Motor neuron (in vitro differentiated cells): ENCODE data around the gene PDP2. TPM values are rescaled to one million over a fixed set of nuclear protein-coding genes. Genes with fewer than 3 reads are reported as not detected.

Source experiments
- ATAC-seq, 8 experiments: fragments of 200-7000 bp; cut with Tn5 transposase; replicated peaks in 6 of 8; 2 replicates each; pipeline ENCODE4 v1.8.0; 2021; ENCODE audit warnings: mild to moderate bottlenecking in 8 of 8, moderate library complexity in 8 of 8
- H3K27ac ChIP-seq, 2 donors: fragments of 250-450 bp; sonication (Bioruptor Pico); 2 replicates each; pipeline ENCODE4 v1.9.0; 2021; ENCODE audit warnings: antibody characterized with exemption in 2 of 2, mild to moderate bottlenecking in 2 of 2, moderate library complexity in 1 of 2
- H3K4me1 ChIP-seq, 2 donors: fragments of 250-450 bp; sonication (Bioruptor Pico); replicated peaks in 1 of 2; 2 replicates each; pipeline ENCODE4 v1.6.1; 2021; ENCODE audit warnings: antibody characterized with exemption in 2 of 2, mild to moderate bottlenecking in 2 of 2, moderate library complexity in 1 of 2
- H3K4me3 ChIP-seq, 5 donors: fragments of 250-450 bp; sonication (Bioruptor Pico); 2 replicates each; pipeline ENCODE4 v1.9.0; 2021; ENCODE audit warnings: antibody characterized with exemption in 5 of 5, mild to moderate bottlenecking in 5 of 5, moderate library complexity in 4 of 5
- whole genome bisulfite sequencing, 10 experiments: fragments of 450-650 bp; shearing (Covaris generic); methylation state at CpG; one replicate each; pipeline ENCODE4 v1.0.0; 2022; 5-methylcytosine and 5-hydroxymethylcytosine counted together
- in situ Hi-C, 9 experiments: fragments of 400-800 bp; cut with MboI; loops; one replicate each; pipeline ENCODE4 v1.15.0; 2021; ENCODE audit warnings: low sequenced_read_pairs in 9 of 9, low pct_unique_long_range_greater_than_20kb in 2 of 9; ENCODE audit not compliant: unreplicated experiment in 9 of 9
- total RNA-seq, 8 experiments: library from RNA; unstranded; fragments of 300-600 nt; gene quantifications; 2 replicates each; pipeline versions ENCODE4 v1.2.3 to v1.2.4, GENCODE V29; 2022

PDP2 gene
- total RNA-seq, 8 experiments from 2014 or later = 4.3 to 19.0 (median 8.5) TPM

- Histone ChIP-seq H3K27ac (no peak overlapping the region), H3K4me1 (peaks cover 12 to 35% of the 10 kb centered on the region in 2 donors), H3K4me3 (no peak overlapping the region)
- 40 to 90% (median 71%) methylated on average over 1 to 12 of the region's 18 CpGs; no CpG with 5 or more reads in 3 of the 10 experiments for WGBS, 10 experiments
- in situ Hi-C loops = no loop called here
- peak in 1 of 8 experiments; percentile 3 for ATAC-seq
Measured at GRCh38 chr16:66923247-66923731, 43.0 kb downstream of the PDP2 start.

- in situ Hi-C loops = no loop called here
- Histone ChIP-seq H3K27ac (no peak overlapping the region), H3K4me1 (peaks cover 12 to 35% of the 10 kb centered on the region in 2 donors), H3K4me3 (no peak overlapping the region)
- ATAC-seq = no peak
- 100% methylated on average over 1 of the region's 3 CpGs; no CpG with 5 or more reads in 9 of the 10 experiments for WGBS, 10 experiments
Measured at GRCh38 chr16:66923866-66924265, 43.6 kb downstream of the PDP2 start.

DNA sequence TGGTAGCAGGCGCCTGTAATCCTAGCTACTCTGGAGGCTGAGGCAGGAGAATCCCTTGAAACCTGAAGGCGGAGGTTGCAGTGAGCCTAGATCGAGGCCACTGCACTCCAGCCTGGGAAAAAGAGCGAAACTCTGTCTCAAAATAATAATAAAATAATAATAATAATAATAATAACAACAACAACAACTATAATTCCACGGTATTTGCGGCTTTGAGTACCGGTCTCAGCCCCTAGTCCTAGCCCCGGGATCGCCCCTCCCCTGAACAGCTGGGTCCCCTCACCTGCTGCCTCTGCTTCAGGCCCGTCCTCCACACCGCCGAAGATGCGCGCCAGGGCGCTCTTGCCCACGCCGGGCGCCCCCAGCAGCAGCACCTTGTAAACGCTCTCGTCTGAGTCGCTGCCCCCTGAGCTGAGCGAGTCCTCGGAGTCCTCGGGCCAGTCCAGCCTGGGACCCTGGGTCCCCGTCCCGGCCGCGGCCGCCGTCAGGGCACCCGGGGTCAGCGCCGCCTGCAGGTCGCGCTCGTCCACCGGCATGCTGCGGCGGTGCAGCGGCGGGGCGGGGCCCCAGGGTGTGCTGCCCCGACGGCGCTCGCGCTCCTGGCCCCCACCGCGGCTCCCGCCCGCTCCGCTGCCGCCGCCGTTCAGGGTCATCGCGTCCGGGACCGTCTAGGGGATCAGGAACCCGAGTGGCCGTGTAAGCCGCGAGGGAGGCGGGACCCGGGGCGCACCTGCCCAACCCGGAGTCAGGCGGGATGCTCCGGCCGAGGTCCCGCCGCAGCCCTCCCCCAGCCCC, 44.4 kb downstream of the PDP2 start:
- ATAC-seq = peak; percentile 4 to 66 (median 36)
- Histone ChIP-seq H3K4me3 (peak overlapping the region in 3 of 5 donors; percentile 14 to 24 (median 19)), H3K27ac (no peak overlapping the region), H3K4me1 (peaks cover 12 to 31% of the 10 kb centered on the region in 2 donors)
- 13 to 100% (median 65%) methylated on average over 1 to 5 of the region's 72 CpGs; no CpG with 5 or more reads in 4 of the 10 experiments for WGBS, 10 experiments
- in situ Hi-C loops = loop anchor here in 1 of 9 experiments (25.0 kb wide), 1 partner anchor 488 kb away; the partner anchor contains the start of gene ZDHHC1

DNA sequence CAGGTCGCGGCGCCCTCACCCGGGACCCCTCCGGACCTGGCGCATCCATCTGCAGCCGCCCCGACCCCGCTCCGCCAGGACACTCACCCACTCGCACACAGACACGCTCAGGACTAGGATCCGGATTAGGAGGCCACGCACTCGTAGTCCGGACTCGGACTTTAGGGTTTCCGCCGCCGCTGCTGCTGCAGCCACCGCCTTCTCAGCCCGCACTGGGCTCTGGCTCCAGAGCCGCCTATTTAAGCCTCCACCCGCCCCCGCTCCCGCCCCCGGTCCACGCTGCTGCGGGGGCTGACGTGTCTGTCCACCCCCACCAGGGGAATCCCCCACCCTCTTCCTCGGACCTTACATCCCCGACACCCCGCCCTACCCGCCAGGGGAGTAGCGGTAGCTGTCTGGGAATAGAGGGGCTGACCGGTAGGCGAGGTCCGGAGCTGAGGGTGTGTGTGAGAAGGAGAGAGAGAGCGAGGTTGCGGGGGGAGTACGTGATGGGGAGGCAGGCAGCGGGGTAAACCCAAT, 45.1 kb downstream of the PDP2 start, which contains the start of gene RRAD:
Gene RRAD, minus strand, starts transcription at position 214 of the 519 bp plus-strand sequence. CDS start 356 bp downstream, outside the sequence.
- no peak within 1 kb of the TSS for H3K27ac ChIP-seq
- peaks cover 12 to 31% of the 10 kb centered on the region in 2 donors for H3K4me1 ChIP-seq
- in situ Hi-C loops = loop anchor here in 1 of 9 experiments (25.0 kb wide), 1 partner anchor 487 kb away; the partner anchor contains the start of gene ZDHHC1
- ATAC-seq = peak; percentile 15 to 62 (median 45)
- WGBS, 10 experiments = 0 to 9% methylated on average over 1 to 4 of the region's 42 CpGs; no CpG with 5 or more reads in 8 of the 10 experiments
- peak within 1 kb of the TSS in 4 of 5 donors; percentile 6 to 24 (median 16) for H3K4me3 ChIP-seq

- in situ Hi-C loops = loop anchor here in 1 of 9 experiments (25.0 kb wide), 1 partner anchor 486 kb away; the partner anchor contains the start of gene ZDHHC1
- no peak overlapping the region for H3K27ac ChIP-seq
Measured at GRCh38 chr16:66926171-66926947, 46.0 kb downstream of the PDP2 start.

GRCh38 chr16:66926961-66927436, 46.7 kb downstream of the PDP2 start:
- peaks cover 12 to 31% of the 10 kb centered on the region in 2 donors for H3K4me1 ChIP-seq
- no peak overlapping the region for H3K27ac ChIP-seq
- WGBS, 10 experiments = 20% methylated on average over 1 of the region's 3 CpGs; no CpG with 5 or more reads in 9 of the 10 experiments
- in situ Hi-C loops = loop anchor here in 1 of 9 experiments (25.0 kb wide), 1 partner anchor 485 kb away; the partner anchor contains the start of gene ZDHHC1
- H3K4me3 ChIP-seq = no peak overlapping the region
- ATAC-seq = peak in 5 of 8 experiments; percentile 10 to 55 (median 33)

More at GRCh38 chr16:66926171-66926947, 46.0 kb downstream of the PDP2 start:
- Histone ChIP-seq H3K4me3 (no peak overlapping the region), H3K4me1 (peaks cover 12 to 31% of the 10 kb centered on the region in 2 donors)
- ATAC-seq = peak in 3 of 8 experiments; percentile 10 to 33 (median 18)
- 17 to 80% methylated on average over 1 of the region's 5 CpGs; no CpG with 5 or more reads in 8 of the 10 experiments for WGBS, 10 experiments

- H3K4me3 ChIP-seq = no peak overlapping the region
- ATAC-seq = no peak
- H3K4me1 ChIP-seq = peaks cover 14 to 28% of the 10 kb centered on the region in 2 donors
- WGBS, 10 experiments = 94 to 100% (median 100%) methylated on average over 1 to 3 of the region's 8 CpGs; no CpG with 5 or more reads in 7 of the 10 experiments
- in situ Hi-C loops = loop anchor here in 1 of 9 experiments (25.0 kb wide), 1 partner anchor 484 kb away; the partner anchor contains the start of gene ZDHHC1
- H3K27ac ChIP-seq = no peak overlapping the region
Measured at GRCh38 chr16:66927918-66928649, 47.8 kb downstream of the PDP2 start.

DNA sequence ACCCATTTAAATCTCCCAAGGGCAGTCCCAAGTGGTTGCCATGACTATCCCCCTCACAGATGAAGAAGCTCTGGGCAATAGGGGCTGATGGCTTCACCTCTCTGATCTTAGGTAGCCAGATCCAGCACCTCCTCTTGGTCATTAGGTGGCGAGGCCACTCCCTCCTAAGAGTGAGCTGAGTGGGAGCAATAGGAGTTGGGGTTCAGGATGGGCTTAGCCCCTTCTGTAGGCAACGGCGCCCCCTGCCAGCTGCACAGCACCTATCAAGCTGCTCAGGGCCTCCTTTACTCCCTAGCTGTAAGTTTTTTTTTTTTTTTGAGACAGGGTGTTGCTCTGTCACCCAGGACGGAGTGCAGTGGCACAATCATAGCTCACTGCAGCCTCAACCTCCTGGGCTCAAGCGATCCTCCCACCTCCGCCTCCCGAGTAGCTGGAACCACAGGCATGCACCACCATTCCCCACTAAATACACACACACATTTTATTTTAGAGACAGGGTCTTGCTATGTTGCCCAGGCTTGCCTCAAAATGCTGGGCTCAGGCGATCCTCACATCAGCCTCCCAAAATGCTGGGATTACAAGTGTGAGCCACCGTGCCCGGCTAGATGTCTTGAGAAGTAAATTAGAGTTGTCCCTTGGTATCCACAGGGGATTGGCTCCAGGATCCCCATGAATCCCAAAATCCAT, 48.5 kb downstream of the PDP2 start:
- H3K27ac ChIP-seq = no peak overlapping the region
- 37 to 86% (median 72%) methylated on average over 1 to 7 of the region's 10 CpGs; no CpG with 5 or more reads in 3 of the 10 experiments for WGBS, 10 experiments
- ATAC-seq = peak in 2 of 8 experiments; percentile 0 to 6
- in situ Hi-C loops = loop anchor here in 1 of 9 experiments (25.0 kb wide), 1 partner anchor 483 kb away; the partner anchor contains the start of gene ZDHHC1
- no peak overlapping the region for H3K4me3 ChIP-seq
- H3K4me1 ChIP-seq = peaks cover 19 to 28% of the 10 kb centered on the region in 2 donors

DNA sequence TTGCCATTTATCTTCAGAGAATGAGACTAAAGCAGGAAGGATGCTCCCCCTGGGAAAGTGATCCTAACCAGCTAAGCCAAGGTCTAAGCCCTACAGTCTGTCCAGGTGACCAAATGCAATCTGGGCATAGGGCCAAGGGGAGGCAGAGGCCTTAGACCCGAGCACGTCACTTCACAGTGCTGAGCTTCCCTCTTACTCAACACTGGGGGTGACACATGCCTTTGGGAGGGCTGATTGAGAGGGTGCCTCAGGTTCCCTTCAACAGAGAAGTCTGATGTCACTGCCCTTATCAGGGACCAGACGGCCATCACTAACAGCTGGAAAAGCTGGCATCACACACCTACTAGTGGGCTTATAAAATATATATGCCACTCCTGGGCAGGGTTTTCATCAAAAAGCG, 49.9 kb downstream of the PDP2 start:
- WGBS, 10 experiments = 60 to 100% (median 75%) methylated on average over 1 to 4 of the region's 4 CpGs; no CpG with 5 or more reads in 4 of the 10 experiments
- in situ Hi-C loops = loop anchor here in 1 of 9 experiments (25.0 kb wide), 1 partner anchor 482 kb away; the partner anchor contains the start of gene ZDHHC1
- no peak for ATAC-seq

GRCh38 chr16:66931665-66932064, 51.4 kb downstream of the PDP2 start:
- no peak for ATAC-seq
- Histone ChIP-seq H3K4me1 (peaks cover 19 to 25% of the 10 kb centered on the region in 2 donors), H3K4me3 (no peak overlapping the region), H3K27ac (no peak overlapping the region)
- in situ Hi-C loops = loop anchor here in 1 of 9 experiments (25.0 kb wide), 1 partner anchor 481 kb away; the partner anchor contains the start of gene ZDHHC1
- WGBS, 10 experiments = 94 to 100% (median 100%) methylated on average over 1 to 2 of the region's 2 CpGs; no CpG with 5 or more reads in 5 of the 10 experiments

More for the DNA sequence above, 49.9 kb downstream of the PDP2 start:
- Histone ChIP-seq H3K4me3 (no peak overlapping the region), H3K27ac (no peak overlapping the region), H3K4me1 (peaks cover 19 to 24% of the 10 kb centered on the region in 2 donors)

DNA sequence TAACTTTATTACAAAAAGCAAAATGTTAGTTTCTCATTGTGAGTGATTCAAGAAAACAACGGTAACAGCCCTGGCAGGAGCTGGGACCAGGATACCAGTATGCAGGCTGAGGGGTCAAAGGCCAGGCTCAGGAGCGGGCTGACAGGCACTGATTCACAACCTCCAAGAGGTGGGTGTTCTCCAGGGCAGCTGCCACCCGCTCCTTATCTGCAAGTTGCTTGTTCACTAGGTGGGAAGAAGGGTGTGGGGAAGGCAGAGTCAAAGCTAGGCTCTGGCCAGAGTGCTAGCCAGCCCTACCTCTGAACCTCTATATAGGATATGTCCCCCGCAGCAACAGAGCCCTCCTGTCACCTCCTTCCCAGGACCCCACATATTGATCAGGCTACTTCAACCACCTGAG, 51.8 kb downstream of the PDP2 start:
- Histone ChIP-seq H3K27ac (no peak overlapping the region), H3K4me1 (peaks cover 18 to 22% of the 10 kb centered on the region in 2 donors), H3K4me3 (no peak overlapping the region)
- ATAC-seq = no peak
- in situ Hi-C loops = loop anchor here in 1 of 9 experiments (25.0 kb wide), 1 partner anchor 480 kb away; the partner anchor contains the start of gene ZDHHC1
- WGBS, 10 experiments = 20 to 100% (median 92%) methylated on average over 1 to 3 of the region's 4 CpGs; no CpG with 5 or more reads in 4 of the 10 experiments
